Measurements from ENCODE around the gene RAP1GAP2.
"Not testable (repeated sequence)": the region's sequence is repeated elsewhere in the genome, so short reads cannot be mapped to it uniquely, and the experiment has no call there.

Gene RAP1GAP2

DNA sequence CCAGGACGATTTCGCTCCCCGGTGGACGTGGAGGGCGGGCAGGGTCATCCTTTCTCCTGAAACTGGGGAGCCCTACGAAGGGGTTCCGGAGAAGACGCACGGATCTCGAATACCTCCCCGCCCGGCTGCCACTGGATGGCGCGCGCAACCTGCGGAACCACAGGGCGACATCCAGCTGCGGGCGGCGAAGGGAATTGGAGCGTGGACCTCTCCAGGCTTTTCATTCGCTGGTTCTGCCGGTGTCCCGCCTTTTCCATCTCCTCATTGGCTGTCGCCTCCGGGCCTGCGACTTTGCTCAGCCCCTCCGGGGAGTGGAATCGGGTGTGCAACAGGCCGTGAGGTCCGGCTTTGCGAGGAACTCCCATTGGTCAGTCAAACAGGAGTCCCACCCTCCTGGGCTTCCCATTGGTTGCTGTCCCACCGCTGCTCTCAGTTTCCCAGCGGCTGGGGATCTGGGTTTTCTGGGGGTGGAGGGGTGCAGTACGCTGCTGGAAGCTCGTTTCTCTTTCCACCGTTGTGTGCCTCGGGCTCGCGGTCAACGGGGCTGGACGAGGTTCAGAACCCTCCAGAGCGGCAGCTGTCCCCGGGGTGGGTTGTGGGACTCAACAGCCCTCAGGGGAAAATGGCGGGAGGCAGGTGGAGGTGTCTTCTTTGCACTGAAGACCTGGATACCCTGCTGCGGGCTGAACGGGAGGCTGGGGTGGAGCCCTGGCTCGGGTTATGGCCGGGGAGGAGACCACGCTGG, 252.7 kb downstream of the RAP1GAP2 start:
- peak; percentile 78 for DNase-seq (ENCODE audit: low spot score)

DNA sequence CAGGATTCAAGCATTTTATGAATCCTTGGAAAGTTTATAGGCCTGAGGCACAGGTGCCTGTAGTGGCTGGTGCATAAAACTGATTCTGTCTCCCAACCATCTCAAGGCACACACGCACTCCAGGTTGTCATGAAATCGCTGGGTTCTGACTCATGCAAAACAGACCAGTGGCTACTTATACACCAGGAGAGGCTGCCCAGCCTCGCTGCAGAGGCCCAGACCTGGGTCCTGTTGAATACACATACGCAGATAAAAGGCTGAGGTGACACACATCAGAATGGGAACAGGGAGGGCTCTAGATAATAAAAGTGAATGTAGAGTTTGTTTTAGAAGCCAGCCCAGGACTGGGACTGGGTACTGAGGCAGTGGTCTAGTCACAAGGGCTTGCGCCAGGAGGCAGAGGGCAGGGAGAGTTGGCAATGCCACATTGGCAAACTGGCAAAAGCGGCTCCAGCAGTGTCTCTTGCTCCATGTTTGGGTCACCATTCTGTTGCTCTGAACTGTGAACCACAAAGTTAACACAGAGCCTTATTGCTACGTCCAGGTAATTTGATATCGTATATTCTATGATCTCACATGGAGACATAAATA, 253.6 kb downstream of the RAP1GAP2 start:
- DNase-seq (ENCODE audit: low spot score), result no peak

DNA sequence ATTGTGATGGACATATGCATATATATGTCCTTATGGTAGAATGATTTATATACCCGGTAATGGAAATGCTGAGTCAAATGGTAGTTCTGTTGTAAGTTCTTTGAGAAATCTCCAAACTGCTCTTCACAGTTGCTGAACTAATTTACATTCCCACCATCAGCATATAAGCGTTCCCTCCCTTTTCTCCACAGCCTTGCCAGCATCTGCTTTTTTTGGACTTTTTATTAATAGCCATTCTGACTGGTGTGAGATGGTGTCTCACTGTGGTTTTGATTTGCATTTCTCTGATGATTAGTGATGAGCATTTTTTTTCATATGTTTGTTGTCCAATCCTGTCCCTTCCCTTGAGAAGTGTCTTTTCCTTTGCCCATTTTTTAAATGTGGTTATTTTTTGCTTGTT, 258.6 kb downstream of the RAP1GAP2 start:
- DNase-seq (ENCODE audit: low spot score), result not testable (repeated sequence)

DNA sequence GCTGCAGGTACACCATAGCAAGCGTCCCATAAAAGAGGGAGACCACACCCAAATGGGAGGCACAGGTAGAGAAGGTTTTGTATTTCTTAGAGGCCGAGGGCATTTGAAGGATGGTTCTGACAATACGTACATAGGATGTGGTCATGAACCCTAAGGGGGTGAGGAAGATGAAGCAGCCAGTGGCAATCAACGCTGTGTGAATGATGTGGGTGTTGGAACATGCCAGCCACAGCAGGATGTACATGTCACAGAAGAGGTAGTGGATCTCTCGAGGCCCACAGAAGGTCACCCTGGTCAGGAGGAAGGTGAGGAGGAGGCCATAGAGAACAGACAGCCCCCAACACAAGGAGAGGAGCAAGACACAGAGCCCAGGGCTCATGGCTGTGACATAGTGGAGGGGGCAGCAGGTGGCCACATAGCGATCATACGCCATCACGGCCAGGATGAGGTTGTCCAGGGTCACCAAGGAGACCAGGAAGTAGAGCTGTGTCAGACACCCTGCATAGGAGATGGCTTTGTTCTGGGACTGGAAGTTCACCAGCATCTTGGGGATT, 266.7 kb downstream of the RAP1GAP2 start:
- DNase-seq (ENCODE audit: low spot score), result not testable (repeated sequence)

DNA sequence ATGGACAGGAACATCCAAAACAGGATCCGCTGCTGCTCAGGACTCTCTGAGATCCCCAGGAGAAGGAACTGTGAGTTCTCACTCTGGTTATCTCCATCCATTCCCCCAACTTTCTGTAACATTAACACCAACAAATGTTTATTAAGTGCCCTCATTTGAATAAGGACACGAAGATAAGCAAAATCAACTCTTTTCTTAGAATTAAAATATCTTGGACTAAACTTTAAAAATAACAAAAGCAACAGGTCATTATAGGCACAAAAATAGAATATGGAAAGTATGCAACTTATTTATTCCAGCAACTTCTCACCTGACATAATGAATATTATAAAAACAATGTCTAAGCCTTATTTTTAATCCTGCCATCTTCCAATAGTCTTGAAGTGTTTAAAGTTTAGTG, 267.3 kb downstream of the RAP1GAP2 start, which contains the start of gene OR1D5:
Gene OR1D5, minus strand, starts transcription at position 101 of the 400 bp plus-strand sequence. Its CDS starts 0 bp downstream, at position 101.
- DNase-seq (ENCODE audit: low spot score), result not testable (repeated sequence)

DNA sequence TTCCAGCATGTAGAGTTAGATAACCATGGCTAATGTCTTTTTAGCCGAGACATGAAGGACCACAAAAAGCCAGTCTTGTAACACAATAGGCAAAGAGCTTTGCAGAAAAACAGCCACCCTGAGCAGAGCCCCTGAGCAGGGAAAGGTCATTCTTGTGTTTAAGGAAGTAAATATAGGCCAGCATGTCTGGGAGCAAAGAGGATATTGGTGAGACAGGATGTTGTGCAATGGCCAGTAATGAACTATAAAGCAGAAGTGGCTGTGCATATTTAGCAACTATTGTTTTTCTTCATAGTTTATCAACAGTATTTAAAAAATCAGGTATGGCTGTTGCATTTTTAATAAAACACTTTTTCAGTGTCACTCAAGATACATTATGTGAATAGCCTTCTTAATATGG, 269.0 kb downstream of the RAP1GAP2 start:
- not testable (repeated sequence) for DNase-seq (ENCODE audit: low spot score)

DNA sequence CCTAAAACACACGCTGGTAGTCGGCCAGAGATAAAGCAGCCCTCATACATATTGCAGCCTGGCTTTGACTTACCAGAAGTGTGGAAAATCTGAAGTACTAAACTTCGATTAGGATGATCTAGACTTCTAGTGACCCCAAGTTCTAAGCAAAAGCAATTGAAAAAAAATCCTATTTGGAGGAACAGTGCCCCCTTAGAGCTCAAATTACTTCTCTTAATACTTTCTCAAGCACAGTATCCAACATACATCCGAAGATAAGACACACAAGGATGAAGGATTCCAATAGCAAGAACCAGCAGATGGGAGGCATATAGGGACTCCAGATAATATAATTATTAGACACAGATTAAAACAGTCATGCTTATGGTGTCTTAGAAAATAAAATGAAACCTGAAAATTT, 277.6 kb downstream of the RAP1GAP2 start:
- DNase-seq (ENCODE audit: low spot score), result not testable (repeated sequence)
